HUES6 (cell line): ENCODE data around the gene LRRC75A.

Experiments
- H3K27ac ChIP-seq: 2 replicates; pipeline ENCODE4 v1.7.0; 2013; ENCODE audit warnings: low read depth, mild to moderate bottlenecking, low read length, inconsistent platforms
- H3K27me3 ChIP-seq: 2 replicates; pipeline ENCODE4 v1.6.1; 2013; ENCODE audit warnings: low read length; ENCODE audit not compliant: control insufficient read depth, insufficient read depth
- H3K36me3 ChIP-seq: 2 replicates; pipeline ENCODE4 v1.6.1; 2013; ENCODE audit warnings: low read length; ENCODE audit not compliant: control insufficient read depth, insufficient read depth
- H3K4me1 ChIP-seq: 2 replicates; pipeline ENCODE4 v1.6.1; 2013; ENCODE audit warnings: low read length; ENCODE audit not compliant: control insufficient read depth, insufficient read depth
- H3K4me3 ChIP-seq: 2 replicates; pipeline ENCODE4 v1.5.1; 2013; ENCODE audit warnings: low read depth, low read length
- H3K9ac ChIP-seq: one replicate; pipeline ENCODE4 v1.6.1; 2013; ENCODE audit warnings: mild to moderate bottlenecking, low read length
- H3K9me3 ChIP-seq: 2 replicates; pipeline ENCODE4 v1.6.1; 2013; ENCODE audit warnings: low read depth, low read length; ENCODE audit not compliant: control insufficient read depth, insufficient read depth

The LRRC75A gene

GRCh38 chr17:16513873-16514272 is 21.9 kb upstream of the LRRC75A start:
- no peaks in the 10 kb centered on the region for H3K27me3 ChIP-seq
- H3K9ac ChIP-seq: no peak overlapping the region
- H3K9me3 ChIP-seq: no peaks in the 10 kb centered on the region
- no peaks in the 10 kb centered on the region for H3K36me3 ChIP-seq
- no peak overlapping the region for H3K4me3 ChIP-seq
- no peak overlapping the region for H3K27ac ChIP-seq
- H3K4me1 ChIP-seq: peaks cover 22% of the 10 kb centered on the region

GRCh38 chr17:16512011-16512410 is 20.0 kb upstream of the LRRC75A start:
- no peak overlapping the region for H3K9ac ChIP-seq
- H3K4me1 ChIP-seq: peaks cover 19% of the 10 kb centered on the region
- no peak overlapping the region for H3K27ac ChIP-seq
- no peaks in the 10 kb centered on the region for H3K9me3 ChIP-seq
- H3K27me3 ChIP-seq: no peaks in the 10 kb centered on the region
- H3K36me3 ChIP-seq: no peaks in the 10 kb centered on the region
- H3K4me3 ChIP-seq: no peak overlapping the region

DNA sequence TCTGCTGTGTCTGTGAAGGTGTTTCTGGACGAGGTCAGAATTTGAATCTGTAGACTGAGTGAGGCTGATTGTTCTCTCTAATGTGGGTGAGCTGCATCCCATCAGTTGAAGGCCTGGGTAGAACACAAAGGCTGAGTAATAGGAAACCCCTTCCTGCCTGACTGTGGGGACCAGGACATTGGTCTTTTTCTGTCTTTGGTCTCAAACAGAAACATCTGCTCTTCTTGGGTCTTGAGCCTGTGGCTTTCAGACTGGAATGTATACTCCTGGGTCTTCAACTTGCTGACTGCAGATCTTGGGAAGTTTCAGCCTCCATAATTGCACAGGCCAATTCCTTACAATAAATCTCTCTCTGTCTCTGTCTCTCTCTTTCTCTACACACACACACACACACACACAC is 19.6 kb upstream of the LRRC75A start:
- no peak overlapping the region for H3K9ac ChIP-seq
- H3K27ac ChIP-seq: no peak overlapping the region
- H3K4me1 ChIP-seq: peaks cover 15% of the 10 kb centered on the region
- no peaks in the 10 kb centered on the region for H3K9me3 ChIP-seq
- no peaks in the 10 kb centered on the region for H3K27me3 ChIP-seq
- no peak overlapping the region for H3K4me3 ChIP-seq
- H3K36me3 ChIP-seq: no peaks in the 10 kb centered on the region

GRCh38 chr17:16507918-16508533 is 16.0 kb upstream of the LRRC75A start:
- Histone ChIP-seq H3K36me3 (no peaks in the 10 kb centered on the region), H3K27me3 (no peaks in the 10 kb centered on the region), H3K27ac (no peak overlapping the region), H3K4me1 (peaks cover 9% of the 10 kb centered on the region), H3K4me3 (no peak overlapping the region), H3K9me3 (no peaks in the 10 kb centered on the region), H3K9ac (no peak overlapping the region)

DNA sequence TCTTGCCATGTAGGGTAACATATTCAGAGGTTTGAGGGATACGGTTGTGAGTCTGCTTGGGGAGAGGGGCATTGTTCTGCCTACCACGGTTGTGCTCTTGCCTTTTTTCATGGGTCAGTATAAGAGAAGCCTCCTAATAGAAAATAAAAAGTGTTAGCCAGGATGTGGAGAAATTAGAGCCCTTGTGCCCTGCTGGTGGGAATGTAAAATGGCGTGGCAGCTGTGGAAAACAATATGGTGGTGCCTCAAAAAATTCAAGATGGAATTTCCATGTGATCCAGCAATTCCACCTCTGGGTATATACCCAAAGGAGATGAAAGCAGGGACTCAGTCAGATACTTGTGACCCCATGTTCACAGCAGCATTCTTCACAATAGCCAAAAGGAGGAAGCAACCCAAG is 14.2 kb upstream of the LRRC75A start:
- H3K27ac ChIP-seq: no peak overlapping the region
- no peak overlapping the region for H3K4me3 ChIP-seq
- no peaks in the 10 kb centered on the region for H3K9me3 ChIP-seq
- no peaks in the 10 kb centered on the region for H3K36me3 ChIP-seq
- H3K4me1 ChIP-seq: no peaks in the 10 kb centered on the region
- no peaks in the 10 kb centered on the region for H3K27me3 ChIP-seq
- no peak overlapping the region for H3K9ac ChIP-seq

GRCh38 chr17:16504984-16505383 is 13.0 kb upstream of the LRRC75A start:
- Histone ChIP-seq H3K27ac (no peak overlapping the region), H3K9me3 (no peaks in the 10 kb centered on the region), H3K4me1 (no peaks in the 10 kb centered on the region), H3K9ac (no peak overlapping the region), H3K27me3 (no peaks in the 10 kb centered on the region), H3K4me3 (no peak overlapping the region), H3K36me3 (no peaks in the 10 kb centered on the region)

- Histone ChIP-seq H3K27ac (no peak overlapping the region), H3K36me3 (no peaks in the 10 kb centered on the region), H3K9ac (no peak overlapping the region), H3K27me3 (peaks cover 24% of the 10 kb centered on the region; the same call in 1 of the 2 replicates), H3K4me1 (peaks cover 15% of the 10 kb centered on the region; the same call in 1 of the 2 replicates), H3K9me3 (no peaks in the 10 kb centered on the region), H3K4me3 (no peak overlapping the region)
Measured at GRCh38 chr17:16496820-16497489, 5.0 kb upstream of the LRRC75A start.

- Histone ChIP-seq H3K27ac (no peak overlapping the region), H3K4me3 (no peak overlapping the region), H3K27me3 (peaks cover 26% of the 10 kb centered on the region), H3K36me3 (no peaks in the 10 kb centered on the region), H3K9me3 (no peaks in the 10 kb centered on the region), H3K4me1 (peaks cover 17% of the 10 kb centered on the region), H3K9ac (no peak overlapping the region)
Measured at GRCh38 chr17:16495980-16496819, 4.2 kb upstream of the LRRC75A start.

DNA sequence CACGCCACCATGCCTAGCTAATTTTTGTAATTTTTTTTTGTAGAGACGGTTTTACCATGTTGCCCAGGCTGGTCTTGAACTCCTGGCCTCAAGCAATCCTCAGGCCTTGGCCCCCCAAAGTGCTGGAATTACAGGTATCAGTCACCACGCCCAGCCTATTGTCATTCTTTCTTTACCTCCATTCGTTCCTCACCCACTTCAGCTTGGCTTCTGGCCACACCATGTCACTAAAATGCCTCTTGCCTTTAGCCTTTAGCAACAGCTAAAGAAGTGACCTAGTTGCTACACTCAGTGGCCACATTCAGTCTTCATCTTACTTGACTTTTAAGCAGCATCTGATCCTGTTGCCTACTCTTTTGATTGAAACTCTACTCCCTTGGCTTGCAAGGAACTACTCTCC is 3.6 kb upstream of the LRRC75A start:
- no peak overlapping the region for H3K27ac ChIP-seq
- no peaks in the 10 kb centered on the region for H3K9me3 ChIP-seq
- no peaks in the 10 kb centered on the region for H3K36me3 ChIP-seq
- no peak overlapping the region for H3K4me3 ChIP-seq
- H3K27me3 ChIP-seq: peaks cover 32% of the 10 kb centered on the region
- H3K4me1 ChIP-seq: peaks cover 23% of the 10 kb centered on the region
- no peak overlapping the region for H3K9ac ChIP-seq

DNA sequence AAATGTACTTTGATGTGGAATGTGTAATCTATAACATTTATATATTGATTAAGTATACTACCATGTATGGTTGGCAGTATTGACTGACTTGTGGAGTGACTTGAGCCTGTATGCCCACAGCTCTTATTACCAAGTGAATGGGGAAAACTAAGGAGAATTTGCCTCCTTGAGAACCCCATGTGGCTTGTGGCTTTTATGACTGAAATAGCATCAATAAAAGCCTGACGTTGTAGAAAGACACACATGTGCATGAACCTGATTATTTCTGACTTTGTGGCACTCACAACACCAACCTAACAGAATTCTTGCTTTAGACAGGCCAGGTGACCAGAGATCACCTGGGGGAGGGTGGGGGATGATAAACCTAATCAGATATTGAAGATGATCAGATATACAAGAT is 2.1 kb upstream of the LRRC75A start:
- Histone ChIP-seq H3K27ac (no peak overlapping the region), H3K9me3 (no peaks in the 10 kb centered on the region), H3K4me3 (no peak overlapping the region), H3K4me1 (peaks cover 31% of the 10 kb centered on the region), H3K27me3 (peaks cover 37% of the 10 kb centered on the region), H3K36me3 (no peaks in the 10 kb centered on the region), H3K9ac (no peak overlapping the region)

DNA sequence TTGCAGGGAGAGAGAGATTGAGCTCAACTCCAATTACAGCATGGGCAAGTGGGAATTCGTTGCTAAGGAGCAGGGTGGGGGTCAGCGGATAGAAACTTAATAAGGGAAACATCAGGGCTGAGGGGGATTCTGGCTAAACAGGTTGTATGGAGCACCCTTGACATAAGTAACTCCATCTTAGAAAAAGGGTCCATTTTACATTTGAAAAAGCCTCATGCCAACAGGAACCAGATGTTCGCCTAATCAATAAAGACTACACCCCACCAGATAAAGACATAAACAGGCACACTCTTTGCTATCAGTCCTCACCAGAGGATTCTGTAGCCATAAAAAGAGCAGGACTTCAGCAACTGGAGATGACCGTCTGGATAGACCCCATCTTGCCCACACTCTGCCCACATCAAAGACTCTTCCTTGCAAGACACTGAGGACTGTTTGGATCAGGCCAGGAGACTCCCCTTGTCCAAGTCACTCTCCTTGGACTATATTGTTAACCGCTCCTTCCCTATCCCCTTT is 1.6 kb upstream of the LRRC75A start:
- Histone ChIP-seq H3K27me3 (peaks cover 37% of the 10 kb centered on the region), H3K4me3 (no peak overlapping the region), H3K27ac (no peak overlapping the region), H3K9me3 (no peaks in the 10 kb centered on the region), H3K36me3 (no peaks in the 10 kb centered on the region), H3K9ac (no peak overlapping the region), H3K4me1 (peaks cover 36% of the 10 kb centered on the region)
